ENCODE results near the gene TMEM106A.

DNA sequence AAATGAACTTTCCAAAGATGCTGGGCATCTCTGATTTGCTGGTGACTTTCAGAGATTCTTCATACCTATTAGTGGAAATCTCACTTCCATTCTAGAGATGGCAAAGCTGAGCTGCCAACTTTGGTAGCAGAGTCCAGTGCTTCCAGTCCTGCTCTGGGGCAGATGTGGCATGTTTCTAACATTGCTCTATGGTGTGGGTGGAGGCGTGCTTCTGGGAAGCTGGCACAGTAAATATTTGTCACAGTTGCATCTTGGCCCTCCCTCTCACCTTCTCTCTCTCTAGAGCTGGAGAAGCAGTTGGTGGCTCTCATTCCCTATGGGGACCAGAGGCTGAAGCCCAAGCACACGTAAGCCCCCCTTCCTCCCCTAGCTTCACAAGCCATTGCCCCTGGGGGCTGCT is 1.9 kb downstream of the TMEM106A start:
- TF ChIP-seq, protein P1, sequence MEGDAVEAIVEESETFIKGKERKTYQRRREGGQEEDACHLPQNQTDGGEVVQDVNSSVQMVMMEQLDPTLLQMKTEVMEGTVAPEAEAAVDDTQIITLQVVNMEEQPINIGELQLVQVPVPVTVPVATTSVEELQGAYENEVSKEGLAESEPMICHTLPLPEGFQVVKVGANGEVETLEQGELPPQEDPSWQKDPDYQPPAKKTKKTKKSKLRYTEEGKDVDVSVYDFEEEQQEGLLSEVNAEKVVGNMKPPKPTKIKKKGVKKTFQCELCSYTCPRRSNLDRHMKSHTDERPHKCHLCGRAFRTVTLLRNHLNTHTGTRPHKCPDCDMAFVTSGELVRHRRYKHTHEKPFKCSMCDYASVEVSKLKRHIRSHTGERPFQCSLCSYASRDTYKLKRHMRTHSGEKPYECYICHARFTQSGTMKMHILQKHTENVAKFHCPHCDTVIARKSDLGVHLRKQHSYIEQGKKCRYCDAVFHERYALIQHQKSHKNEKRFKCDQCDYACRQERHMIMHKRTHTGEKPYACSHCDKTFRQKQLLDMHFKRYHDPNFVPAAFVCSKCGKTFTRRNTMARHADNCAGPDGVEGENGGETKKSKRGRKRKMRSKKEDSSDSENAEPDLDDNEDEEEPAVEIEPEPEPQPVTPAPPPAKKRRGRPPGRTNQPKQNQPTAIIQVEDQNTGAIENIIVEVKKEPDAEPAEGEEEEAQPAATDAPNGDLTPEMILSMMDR (IDR thresholded peaks at IDR 0.05): no peak
- TF ChIP-seq EZH2 (IDR thresholded peaks at IDR 0.05; ENCODE audit: borderline replicate concordance, insufficient read depth, low read depth, low read length, poor library complexity, severe bottlenecking): no peak

All from B cell (primary cell).